Measurements from ENCODE around the gene PPP6R3. TPM values are rescaled to one million over a fixed set of nuclear protein-coding genes. Genes with fewer than 3 reads are reported as not detected.

The PPP6R3 gene
- total and polyA plus RNA-seq, 2 experiments from 2014 or later, result 31.5 to 108 TPM

- Histone ChIP-seq H2AFZ (no peak overlapping the region), H4K20me1 (ENCODE audit: insufficient read depth, poor library complexity, severe bottlenecking) (no peaks in the 10 kb centered on the region), H3K9me3 (ENCODE audit: low read depth) (no peaks in the 10 kb centered on the region), H3K9me2 (replicated peaks; ENCODE audit: insufficient read depth) (no peaks in the 10 kb centered on the region), H3K4me2 (no peak overlapping the region), H3K79me2 (no peaks in the 10 kb centered on the region), H3K27me3 (no peaks in the 10 kb centered on the region), H3K27ac (no peak overlapping the region), H3K4me1 (ENCODE audit: insufficient read depth) (no peaks in the 10 kb centered on the region), H3K36me3 (replicated peaks; ENCODE audit: insufficient read depth, low read depth) (no peaks in the 10 kb centered on the region), H3K4me3 (no peak overlapping the region)
- WGBS (ENCODE audit: low lambda C conversion rate, missing lambda C conversion rate), result 98% methylated on average over 8 of the region's 8 CpGs
- no peak for DNase-seq (ENCODE audit: low spot score)
- no peak for TF ChIP-seq EZH2 (IDR thresholded peaks at IDR 0.05; ENCODE audit: borderline replicate concordance)
- TF ChIP-seq EZH2phosphoT487 (IDR thresholded peaks at IDR 0.05; ENCODE audit: low read depth, severe bottlenecking, unreplicated experiment), result no peak
- TF ChIP-seq CTCF (IDR thresholded peaks at IDR 0.05; ENCODE audit: poor library complexity), result no peak
Measured at GRCh38 chr11:68450711-68451110, 9.8 kb upstream of the PPP6R3 start.

GRCh38 chr11:68454767-68455166, 5.8 kb upstream of the PPP6R3 start:
- Histone ChIP-seq H3K79me2 (no peaks in the 10 kb centered on the region), H3K9me2 (replicated peaks; ENCODE audit: insufficient read depth) (no peaks in the 10 kb centered on the region), H3K9me3 (ENCODE audit: low read depth) (no peaks in the 10 kb centered on the region), H4K20me1 (ENCODE audit: insufficient read depth, poor library complexity, severe bottlenecking) (no peaks in the 10 kb centered on the region), H3K27me3 (no peaks in the 10 kb centered on the region), H2AFZ (no peak overlapping the region), H3K4me2 (no peak overlapping the region), H3K4me3 (no peak overlapping the region), H3K36me3 (replicated peaks; ENCODE audit: insufficient read depth, low read depth) (no peaks in the 10 kb centered on the region), H3K27ac (no peak overlapping the region), H3K4me1 (ENCODE audit: insufficient read depth) (no peaks in the 10 kb centered on the region)
- WGBS (ENCODE audit: low lambda C conversion rate, missing lambda C conversion rate), result 66% methylated on average over 8 of the region's 8 CpGs
- peak; percentile 7 for DNase-seq (ENCODE audit: low spot score)
- TF ChIP-seq EZH2 (IDR thresholded peaks at IDR 0.05; ENCODE audit: borderline replicate concordance), result no peak
- no peak for TF ChIP-seq EZH2phosphoT487 (IDR thresholded peaks at IDR 0.05; ENCODE audit: low read depth, severe bottlenecking, unreplicated experiment)
- no peak for TF ChIP-seq CTCF (IDR thresholded peaks at IDR 0.05; ENCODE audit: poor library complexity)

- Histone ChIP-seq H3K4me1 (ENCODE audit: insufficient read depth) (no peaks in the 10 kb centered on the region), H3K36me3 (replicated peaks; ENCODE audit: insufficient read depth, low read depth) (no peaks in the 10 kb centered on the region), H3K27me3 (no peaks in the 10 kb centered on the region), H3K4me2 (no peak overlapping the region), H3K27ac (no peak overlapping the region), H2AFZ (no peak overlapping the region), H3K9me3 (ENCODE audit: low read depth) (no peaks in the 10 kb centered on the region), H3K9me2 (replicated peaks; ENCODE audit: insufficient read depth) (no peaks in the 10 kb centered on the region), H4K20me1 (ENCODE audit: insufficient read depth, poor library complexity, severe bottlenecking) (no peaks in the 10 kb centered on the region), H3K79me2 (no peaks in the 10 kb centered on the region), H3K4me3 (no peak overlapping the region)
- WGBS (ENCODE audit: low lambda C conversion rate, missing lambda C conversion rate), result 75% methylated on average over 8 of the region's 8 CpGs
- no peak for DNase-seq (ENCODE audit: low spot score)
- TF ChIP-seq EZH2phosphoT487 (IDR thresholded peaks at IDR 0.05; ENCODE audit: low read depth, severe bottlenecking, unreplicated experiment), result no peak
- no peak for TF ChIP-seq CTCF (IDR thresholded peaks at IDR 0.05; ENCODE audit: poor library complexity)
- no peak for TF ChIP-seq EZH2 (IDR thresholded peaks at IDR 0.05; ENCODE audit: borderline replicate concordance)
Measured at GRCh38 chr11:68455485-68455884, 5.1 kb upstream of the PPP6R3 start.
